Activated CD4-positive, alpha-beta T cell treated with anti-CD3 and anti-CD28 coated beads, Interleukin-2, amount 50 U/mL, for 48 hours (primary cell): ENCODE measurements around the gene GRIN2A.

Experiments
- DNase-seq, 2 experiments: peaks; one replicate each; pipeline ENCODE4 v3.0.0-alpha.2; 2020

GRIN2A gene

GRCh38 chr16:9805109-9805508 is 377.1 kb downstream of the GRIN2A start:
- no peak for DNase-seq

GRCh38 chr16:9802160-9802559 is 380.1 kb downstream of the GRIN2A start:
- no peak for DNase-seq

- DNase-seq, result no peak
These were observed 380.6 kb downstream of the GRIN2A start for GRCh38 chr16:9801651-9802050.

GRCh38 chr16:9800186-9800738 is 382.0 kb downstream of the GRIN2A start:
- DNase-seq, result no peak

- DNase-seq, result no peak
These were observed 383.2 kb downstream of the GRIN2A start for GRCh38 chr16:9798952-9799580.

- DNase-seq, result no peak
These were observed 383.8 kb downstream of the GRIN2A start for GRCh38 chr16:9798474-9798873.

- no peak for DNase-seq
These were observed 384.9 kb downstream of the GRIN2A start for GRCh38 chr16:9797306-9797705.

- DNase-seq, result no peak
These were observed 388.6 kb downstream of the GRIN2A start for GRCh38 chr16:9793623-9794022.

- DNase-seq, result no peak
These were observed 390.7 kb downstream of the GRIN2A start for GRCh38 chr16:9791556-9791955.

- DNase-seq, result no peak
These were observed 392.0 kb downstream of the GRIN2A start for GRCh38 chr16:9790199-9790598.

GRCh38 chr16:9787717-9788116 is 394.5 kb downstream of the GRIN2A start:
- no peak for DNase-seq

- no peak for DNase-seq
These were observed 401.4 kb downstream of the GRIN2A start for GRCh38 chr16:9780831-9781230.

- DNase-seq, result no peak
These were observed 403.4 kb downstream of the GRIN2A start for GRCh38 chr16:9778849-9779248.

- no peak for DNase-seq
These were observed 406.2 kb downstream of the GRIN2A start for GRCh38 chr16:9775998-9776397.

GRCh38 chr16:9773289-9773688 is 408.9 kb downstream of the GRIN2A start:
- DNase-seq, result no peak

GRCh38 chr16:9772526-9773225 is 409.6 kb downstream of the GRIN2A start:
- no peak for DNase-seq

- DNase-seq, result no peak
These were observed 415.3 kb downstream of the GRIN2A start for GRCh38 chr16:9766891-9767290.

- no peak for DNase-seq
These were observed 418.7 kb downstream of the GRIN2A start for GRCh38 chr16:9763505-9763904.

- DNase-seq, result no peak
These were observed 420.4 kb downstream of the GRIN2A start for GRCh38 chr16:9761870-9762269.

- no peak for DNase-seq
These were observed 424.5 kb downstream of the GRIN2A start for GRCh38 chr16:9757687-9758086.

- DNase-seq, result no peak
These were observed 425.8 kb downstream of the GRIN2A start for GRCh38 chr16:9756434-9756833.

GRCh38 chr16:9755081-9755480 is 427.1 kb downstream of the GRIN2A start:
- DNase-seq, result no peak

- no peak for DNase-seq
These were observed 440.5 kb downstream of the GRIN2A start for GRCh38 chr16:9741776-9742175.

- DNase-seq, result no peak
These were observed 442.9 kb downstream of the GRIN2A start for GRCh38 chr16:9739301-9739700.

GRCh38 chr16:9738690-9739089 is 443.5 kb downstream of the GRIN2A start:
- DNase-seq, result no peak
